ENCODE measurements around the gene MGRN1. TPM values are rescaled to one million over a fixed set of nuclear protein-coding genes. Genes with fewer than 3 reads are reported as not detected.

The MGRN1 gene
- total RNA-seq, 1 experiment from 2014 or later, result 105 TPM

GRCh38 chr16:4709481-4709880, 84.9 kb downstream of the MGRN1 start:
- H3K4me3 Mint-ChIP-seq (ENCODE audit: low read depth, unreplicated experiment), result no peak overlapping the region
- no peak for DNase-seq
- intact Hi-C loops (cut with micrococcal nuclease; ENCODE audit: unreplicated experiment), result no loop called here
- TF ChIP-seq, protein P1, sequence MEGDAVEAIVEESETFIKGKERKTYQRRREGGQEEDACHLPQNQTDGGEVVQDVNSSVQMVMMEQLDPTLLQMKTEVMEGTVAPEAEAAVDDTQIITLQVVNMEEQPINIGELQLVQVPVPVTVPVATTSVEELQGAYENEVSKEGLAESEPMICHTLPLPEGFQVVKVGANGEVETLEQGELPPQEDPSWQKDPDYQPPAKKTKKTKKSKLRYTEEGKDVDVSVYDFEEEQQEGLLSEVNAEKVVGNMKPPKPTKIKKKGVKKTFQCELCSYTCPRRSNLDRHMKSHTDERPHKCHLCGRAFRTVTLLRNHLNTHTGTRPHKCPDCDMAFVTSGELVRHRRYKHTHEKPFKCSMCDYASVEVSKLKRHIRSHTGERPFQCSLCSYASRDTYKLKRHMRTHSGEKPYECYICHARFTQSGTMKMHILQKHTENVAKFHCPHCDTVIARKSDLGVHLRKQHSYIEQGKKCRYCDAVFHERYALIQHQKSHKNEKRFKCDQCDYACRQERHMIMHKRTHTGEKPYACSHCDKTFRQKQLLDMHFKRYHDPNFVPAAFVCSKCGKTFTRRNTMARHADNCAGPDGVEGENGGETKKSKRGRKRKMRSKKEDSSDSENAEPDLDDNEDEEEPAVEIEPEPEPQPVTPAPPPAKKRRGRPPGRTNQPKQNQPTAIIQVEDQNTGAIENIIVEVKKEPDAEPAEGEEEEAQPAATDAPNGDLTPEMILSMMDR (IDR thresholded peaks at IDR 0.05; ENCODE audit: unreplicated experiment), result no peak
- H3K27ac Mint-ChIP-seq (ENCODE audit: unreplicated experiment), result no peak overlapping the region
- no peaks in the 10 kb centered on the region for H3K4me1 Mint-ChIP-seq (ENCODE audit: low read depth, unreplicated experiment)
- CTCF ChIA-PET, result no interaction called here
- H3K9me3 Mint-ChIP-seq (ENCODE audit: low read depth, unreplicated experiment), result no peaks in the 10 kb centered on the region
- no peaks in the 10 kb centered on the region for H3K27me3 Mint-ChIP-seq (ENCODE audit: unreplicated experiment)
- peaks cover 42% of the 10 kb centered on the region for H3K36me3 Mint-ChIP-seq (ENCODE audit: insufficient read depth, unreplicated experiment)
- BruUV-seq (replicated peaks), result no TSS peak

GRCh38 chr16:4713663-4714501, 89.3 kb downstream of the MGRN1 start:
- peaks cover 47% of the 10 kb centered on the region for H3K36me3 Mint-ChIP-seq (ENCODE audit: insufficient read depth, unreplicated experiment)
- H3K27ac Mint-ChIP-seq (ENCODE audit: unreplicated experiment), result no peak overlapping the region
- TF ChIP-seq, protein P1 (IDR thresholded peaks at IDR 0.05; ENCODE audit: unreplicated experiment), result no peak
- H3K4me3 Mint-ChIP-seq (ENCODE audit: low read depth, unreplicated experiment), result no peak overlapping the region
- BruUV-seq (replicated peaks), result no TSS peak
- CTCF ChIA-PET, result no interaction called here
- no peaks in the 10 kb centered on the region for H3K9me3 Mint-ChIP-seq (ENCODE audit: low read depth, unreplicated experiment)
- no peak for DNase-seq
- H3K27me3 Mint-ChIP-seq (ENCODE audit: unreplicated experiment), result no peaks in the 10 kb centered on the region
- intact Hi-C loops (cut with micrococcal nuclease; ENCODE audit: unreplicated experiment), result loop anchor here (10.0 kb wide), 1 partner anchor 311 kb away; no protein-coding TSS in a partner anchor
- no peaks in the 10 kb centered on the region for H3K4me1 Mint-ChIP-seq (ENCODE audit: low read depth, unreplicated experiment)

- H3K27me3 Mint-ChIP-seq (ENCODE audit: unreplicated experiment), result no peaks in the 10 kb centered on the region
- no peak overlapping the region for H3K27ac Mint-ChIP-seq (ENCODE audit: unreplicated experiment)
- peaks cover 46% of the 10 kb centered on the region for H3K36me3 Mint-ChIP-seq (ENCODE audit: insufficient read depth, unreplicated experiment)
- intact Hi-C loops (cut with micrococcal nuclease; ENCODE audit: unreplicated experiment), result loop anchor here (10.0 kb wide), 1 partner anchor 310 kb away; no protein-coding TSS in a partner anchor
- TF ChIP-seq, protein P1 (IDR thresholded peaks at IDR 0.05; ENCODE audit: unreplicated experiment), result no peak
- no peaks in the 10 kb centered on the region for H3K4me1 Mint-ChIP-seq (ENCODE audit: low read depth, unreplicated experiment)
- BruUV-seq (replicated peaks), result no TSS peak
- no peak overlapping the region for H3K4me3 Mint-ChIP-seq (ENCODE audit: low read depth, unreplicated experiment)
- no peaks in the 10 kb centered on the region for H3K9me3 Mint-ChIP-seq (ENCODE audit: low read depth, unreplicated experiment)
- CTCF ChIA-PET, result interaction anchor here (0.7 kb wide), 1 partner anchor 243 kb away, joined by 8 read pairs; the partner anchor contains the start of gene SEC14L5
- no peak for DNase-seq
Measured at GRCh38 chr16:4714996-4715395, 90.4 kb downstream of the MGRN1 start.

DNA sequence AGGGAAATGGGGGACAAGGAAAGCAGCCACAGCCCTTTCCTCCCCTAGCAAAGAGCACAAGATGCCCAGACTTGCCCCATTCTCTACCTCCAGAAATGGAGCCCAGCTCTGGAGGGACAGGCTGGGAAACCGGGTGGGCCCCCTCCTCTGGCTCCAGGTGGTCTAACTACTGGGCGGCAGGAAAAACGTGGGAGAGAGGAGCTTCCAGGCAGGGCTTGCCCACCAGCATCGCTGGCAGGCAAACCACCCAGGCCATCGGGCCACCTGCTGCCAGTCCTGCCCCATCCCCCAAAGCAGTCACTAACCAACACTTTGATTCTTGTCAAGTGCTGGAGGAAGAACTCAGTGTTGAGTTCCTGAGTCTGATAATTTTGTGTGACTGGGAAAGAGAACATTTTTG, 93.8 kb downstream of the MGRN1 start:
- CTCF ChIA-PET, result no interaction called here
- no TSS peak for BruUV-seq (replicated peaks)
- H3K27ac Mint-ChIP-seq (ENCODE audit: unreplicated experiment), result no peak overlapping the region
- H3K4me1 Mint-ChIP-seq (ENCODE audit: low read depth, unreplicated experiment), result no peaks in the 10 kb centered on the region
- TF ChIP-seq, protein P1 (IDR thresholded peaks at IDR 0.05; ENCODE audit: unreplicated experiment), result no peak
- H3K9me3 Mint-ChIP-seq (ENCODE audit: low read depth, unreplicated experiment), result no peaks in the 10 kb centered on the region
- no peak for DNase-seq
- H3K36me3 Mint-ChIP-seq (ENCODE audit: insufficient read depth, unreplicated experiment), result peaks cover 42% of the 10 kb centered on the region
- intact Hi-C loops (cut with micrococcal nuclease; ENCODE audit: unreplicated experiment), result loop anchor here (10.0 kb wide), 1 partner anchor 306 kb away; no protein-coding TSS in a partner anchor
- no peaks in the 10 kb centered on the region for H3K27me3 Mint-ChIP-seq (ENCODE audit: unreplicated experiment)
- no peak overlapping the region for H3K4me3 Mint-ChIP-seq (ENCODE audit: low read depth, unreplicated experiment)
